Liver (tissue), 9 donors: ENCODE data around the gene ACSBG1. TPM values are rescaled to one million over a fixed set of nuclear protein-coding genes. Genes with fewer than 3 reads are reported as not detected.

Source experiments
- DNase-seq: peaks from one replicate; pipeline ENCODE4 v3.0.0-alpha.2; 2017; ENCODE audit warnings: low spot score
- H3K27ac ChIP-seq, 2 donors: one replicate each; pipeline ENCODE4 v1.7.0; 2013; ENCODE audit warnings: inconsistent platforms in 2 of 2, low read length in 2 of 2, control low read depth in 1 of 2, low read depth in 1 of 2, mild to moderate bottlenecking in 1 of 2
- H3K27me3 ChIP-seq, 4 donors: one replicate each; pipeline versions ENCODE4 v1.6.1 to v1.7.0; 2013; ENCODE audit warnings: low read length in 3 of 4, inconsistent platforms in 1 of 4, mild to moderate bottlenecking in 1 of 4, moderate library complexity in 1 of 4; ENCODE audit not compliant: control insufficient read depth in 4 of 4, insufficient read depth in 4 of 4
- H3K36me3 ChIP-seq, 4 donors: one replicate each; pipeline versions ENCODE4 v1.6.1 to v1.7.0; 2013; ENCODE audit warnings: low read length in 3 of 4, mild to moderate bottlenecking in 3 of 4, low read depth in 1 of 4, moderate library complexity in 1 of 4; ENCODE audit not compliant: control insufficient read depth in 4 of 4, insufficient read depth in 3 of 4
- H3K4me1 ChIP-seq, 4 donors: one replicate each; pipeline versions ENCODE4 v1.6.1 to v1.7.0; 2013; ENCODE audit warnings: low read length in 3 of 4, mild to moderate bottlenecking in 3 of 4, moderate library complexity in 1 of 4; ENCODE audit not compliant: control insufficient read depth in 4 of 4, insufficient read depth in 4 of 4
- H3K4me3 ChIP-seq, 3 donors: one replicate each; pipeline versions ENCODE4 v1.6.1 to v1.7.0; 2013; ENCODE audit warnings: low read length in 3 of 3, control low read depth in 1 of 3, low read depth in 1 of 3, mild to moderate bottlenecking in 1 of 3
- H3K9ac ChIP-seq, 2 donors: one replicate each; pipeline ENCODE4 v1.7.0; 2013; ENCODE audit warnings: low read length in 2 of 2, mild to moderate bottlenecking in 2 of 2, moderate library complexity in 2 of 2, control low read depth in 1 of 2, low read depth in 1 of 2
- H3K9me3 ChIP-seq, 4 donors: one replicate each; pipeline versions ENCODE4 v1.6.1 to v1.7.0; 2013; ENCODE audit warnings: low read length in 3 of 4; ENCODE audit not compliant: control insufficient read depth in 4 of 4
- ATF3 ChIP-seq: IDR thresholded peaks from 2 replicates; pipeline ENCODE4 v1.6.1; 2016; ENCODE audit warnings: antibody characterized with exemption
- CTCF ChIP-seq: fragments of 150-350 bp; IDR thresholded peaks from 2 replicates; pipeline ENCODE4 v1.5.1; 2017; ENCODE audit warnings: improper control_type of control experiment, low read depth, low read length; ENCODE audit not compliant: missing input control
- EGR1 ChIP-seq, 2 donors: IDR thresholded peaks; 2 replicates each; pipeline ENCODE4 v1.6.1; 2016 to 2018; ENCODE audit warnings: antibody characterized with exemption in 2 of 2, low read depth in 2 of 2
- FOXA1 ChIP-seq: IDR thresholded peaks from 2 replicates; pipeline ENCODE4 v1.6.1; 2016; ENCODE audit warnings: antibody characterized with exemption
- FOXA2 ChIP-seq: IDR thresholded peaks from 2 replicates; pipeline ENCODE4 v1.6.1; 2016; ENCODE audit warnings: antibody characterized with exemption
- GABPA ChIP-seq, 2 donors: IDR thresholded peaks in 1 of 2; conservative IDR thresholded peaks in 1 of 2; 2 replicates each; pipeline ENCODE4 v1.6.1; 2016; ENCODE audit warnings: antibody characterized with exemption in 2 of 2, mild to moderate bottlenecking in 1 of 2, moderate library complexity in 1 of 2
- HNF4A ChIP-seq, 2 donors: conservative IDR thresholded peaks; 2 replicates each; pipeline ENCODE4 v1.6.1; 2016; ENCODE audit warnings: antibody characterized with exemption in 2 of 2, mild to moderate bottlenecking in 2 of 2
- HNF4G ChIP-seq: IDR thresholded peaks from 2 replicates; pipeline ENCODE4 v1.6.1; 2016; ENCODE audit warnings: antibody characterized with exemption
- JUND ChIP-seq, 2 donors: IDR thresholded peaks; 2 replicates each; pipeline ENCODE4 v1.6.1; 2016; ENCODE audit warnings: antibody characterized with exemption in 2 of 2
- MAX ChIP-seq: IDR thresholded peaks from 2 replicates; pipeline ENCODE4 v1.6.1; 2016; ENCODE audit warnings: antibody characterized with exemption
- NR2F2 ChIP-seq: IDR thresholded peaks from 2 replicates; pipeline ENCODE4 v1.6.1; 2016; ENCODE audit warnings: antibody characterized with exemption
- RAD21 ChIP-seq, 2 donors: IDR thresholded peaks; 2 replicates each; pipeline ENCODE4 v1.6.1; 2016; ENCODE audit warnings: antibody characterized with exemption in 2 of 2, mild to moderate bottlenecking in 2 of 2
- REST ChIP-seq: IDR thresholded peaks from 2 replicates; pipeline ENCODE4 v1.6.1; 2016; ENCODE audit warnings: antibody characterized with exemption, mild to moderate bottlenecking
- RXRA ChIP-seq, 2 donors: IDR thresholded peaks; 2 replicates each; pipeline ENCODE4 v1.6.1; 2017 to 2018; ENCODE audit warnings: antibody characterized with exemption in 2 of 2, mild to moderate bottlenecking in 1 of 2
- SP1 ChIP-seq: IDR thresholded peaks from 2 replicates; pipeline ENCODE4 v1.6.1; 2018; ENCODE audit warnings: antibody characterized with exemption, mild to moderate bottlenecking
- TAF1 ChIP-seq: conservative IDR thresholded peaks from 2 replicates; pipeline ENCODE4 v1.6.1; 2016; ENCODE audit warnings: antibody characterized with exemption, mild to moderate bottlenecking
- YY1 ChIP-seq: IDR thresholded peaks from 2 replicates; pipeline ENCODE4 v1.6.1; 2016; ENCODE audit warnings: antibody characterized with exemption, mild to moderate bottlenecking
- ZBTB33 ChIP-seq: IDR thresholded peaks from 2 replicates; pipeline ENCODE4 v1.6.1; 2016; ENCODE audit warnings: antibody characterized with exemption
- WGBS: extraction: QIAGEN DNeasy Blood & Tissue Kit; methylation state at CpG from one replicate; pipeline ENCODE4 v1.1.7; 2013; 5-methylcytosine and 5-hydroxymethylcytosine counted together
- polyA plus RNA-seq, 2 donors: library from polyadenylated mRNA; stranded (reverse) in 1 of 2; unstranded in 1 of 2; fragments of 200-250 nt in 1 of 2; fragments of >200 nt in 1 of 2; fragmentation: Nextera tagmentation in 1 of 2; extraction: Ambion mirVana in 1 of 2; gene quantifications; one replicate each; pipeline versions ENCODE4 v1.2.1 to v1.2.3, GENCODE V29; 2013 to 2015
- total RNA-seq, 2 donors: library from RNA; depleted of rRNA; stranded (reverse); fragments of >200 nt; gene quantifications; one replicate each; pipeline ENCODE4 v1.2.3, GENCODE V29; 2014
- donor health status: healthy.
- donor health status: healthy.
- donor health status: healthy.
- donor health status: healthy.
- donor health status: healthy.

Gene ACSBG1
- total and polyA plus RNA-seq, 4 donors, result under 0.01 to 3.8 (median 0.15) TPM

- Histone ChIP-seq H3K27me3 (no peaks in the 10 kb centered on the region), H3K27ac (peak within 1 kb of the TSS; percentile 77 to 83), H3K36me3 (no peaks in the 10 kb centered on the region), H3K9ac (peak within 1 kb of the TSS; percentile 80 to 88), H3K9me3 (no peaks in the 10 kb centered on the region), H3K4me1 (peaks cover 4 to 21% (median 8%) of the 10 kb centered on the region in 4 donors), H3K4me3 (peak within 1 kb of the TSS; percentile 81 to 92 (median 86))
- under 1% methylated on average over 79 of the region's 79 CpGs for WGBS
- DNase-seq, result peak; percentile 100
- TF ChIP-seq GABPA (IDR thresholded peaks at IDR 0.05 in 1 of 2, conservative IDR thresholded peaks at IDR 0.05 in 1 of 2) (peak in 1 of 2 donors; percentile 76), TAF1 (no peak), MAX (peak; percentile 71), RXRA (IDR thresholded peaks at IDR 0.05) (peak; percentile 67 to 68), REST (peak; percentile 38), FOXA2 (no peak), EGR1 (IDR thresholded peaks at IDR 0.05; ENCODE audit: low read depth in 2 of 2) (peak; percentile 34 to 57), YY1 (peak; percentile 84), NR2F2 (peak; percentile 26), FOXA1 (peak; percentile 47), ATF3 (no peak), HNF4G (no peak), HNF4A (conservative IDR thresholded peaks at IDR 0.05) (peak; percentile 44 to 45), ZBTB33 (peak; percentile 48), JUND (IDR thresholded peaks at IDR 0.05) (peak in 1 of 2 donors; percentile 13), CTCF (no peak), RAD21 (IDR thresholded peaks at IDR 0.05) (peak in 1 of 2 donors; percentile 28), SP1 (peak; percentile 73)
Measured at GRCh38 chr15:78149068-78149804, 85.1 kb downstream of the ACSBG1 start, which contains the start of gene IDH3A. TSS of gene IDH3A (plus strand) at chr15:78149362. CDS start at chr15:78149404, 42 bp downstream.
